SW480 (cell line): ENCODE data around the gene C16orf86.

Experiments
- DNase-seq: peaks from one replicate; pipeline ENCODE4 v3.0.0-alpha.2; 2016; ENCODE audit warnings: low spot score

Gene C16orf86

DNA sequence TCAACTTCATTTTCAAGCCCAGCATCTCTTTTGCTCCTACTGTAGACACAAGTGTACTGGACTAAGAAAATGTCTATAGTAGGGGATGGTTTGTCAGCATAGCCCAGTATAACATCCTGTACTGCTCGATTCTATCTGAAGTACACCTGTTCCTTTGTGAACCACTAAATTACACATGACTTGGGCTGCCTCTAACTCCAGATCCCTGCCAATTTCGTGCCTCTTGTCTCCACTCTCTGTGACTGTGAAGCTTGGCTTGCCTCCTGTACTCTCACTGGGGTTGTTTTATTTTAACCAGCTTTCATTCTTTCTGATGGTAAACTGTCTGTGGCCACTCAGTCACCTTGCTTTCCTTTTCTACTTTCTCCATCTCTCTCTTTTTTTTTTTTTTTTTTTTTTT lies 28.0 kb downstream of the C16orf86 start:
- DNase-seq: no peak

DNA sequence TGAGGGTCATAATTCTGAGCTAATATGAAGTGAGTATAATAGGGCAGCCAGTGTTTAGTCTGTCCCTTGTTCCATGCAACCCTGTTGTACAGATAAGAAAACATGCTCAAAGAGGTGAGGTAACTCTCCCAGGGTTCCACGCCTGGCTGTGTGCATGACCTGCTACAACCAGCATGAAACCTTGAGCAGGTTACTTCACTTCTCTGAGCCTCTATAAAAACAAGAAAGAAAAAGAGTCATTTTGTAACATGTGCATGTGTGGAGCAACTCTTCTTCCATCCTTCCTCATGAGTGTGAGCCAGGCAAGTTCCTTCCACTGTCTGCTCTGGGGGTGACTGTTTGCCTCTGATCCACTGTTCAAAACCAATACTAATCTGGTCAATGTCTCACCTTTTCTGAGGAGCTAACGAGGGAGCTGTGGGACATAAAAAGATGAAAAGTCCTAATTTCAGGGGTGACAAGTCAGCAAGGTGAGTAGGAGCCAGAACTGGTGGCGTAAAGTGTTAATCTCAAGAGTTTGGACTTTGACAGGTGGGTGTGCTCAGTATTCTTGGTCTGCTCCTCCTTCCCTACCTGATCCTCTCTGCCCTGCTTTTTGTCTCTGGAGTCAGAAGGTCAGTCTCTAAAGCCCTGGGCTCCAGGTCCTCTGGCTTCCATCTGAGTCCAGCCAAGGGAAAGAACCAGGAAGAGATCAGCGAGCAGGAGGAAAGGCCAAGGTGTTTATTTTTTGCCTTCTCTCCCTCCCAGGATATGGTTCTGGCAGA lies 31.0 kb downstream of the C16orf86 start:
- no peak for DNase-seq

- DNase-seq: no peak
These were observed 32.7 kb downstream of the C16orf86 start for GRCh38 chr16:67699265-67699664.

GRCh38 chr16:67701420-67701819 lies 34.8 kb downstream of the C16orf86 start:
- no peak for DNase-seq

- DNase-seq: no peak
These were observed 35.5 kb downstream of the C16orf86 start for GRCh38 chr16:67702130-67702529.

GRCh38 chr16:67703626-67704025 lies 37.0 kb downstream of the C16orf86 start:
- no peak for DNase-seq

GRCh38 chr16:67704110-67704509 lies 37.5 kb downstream of the C16orf86 start:
- no peak for DNase-seq

DNA sequence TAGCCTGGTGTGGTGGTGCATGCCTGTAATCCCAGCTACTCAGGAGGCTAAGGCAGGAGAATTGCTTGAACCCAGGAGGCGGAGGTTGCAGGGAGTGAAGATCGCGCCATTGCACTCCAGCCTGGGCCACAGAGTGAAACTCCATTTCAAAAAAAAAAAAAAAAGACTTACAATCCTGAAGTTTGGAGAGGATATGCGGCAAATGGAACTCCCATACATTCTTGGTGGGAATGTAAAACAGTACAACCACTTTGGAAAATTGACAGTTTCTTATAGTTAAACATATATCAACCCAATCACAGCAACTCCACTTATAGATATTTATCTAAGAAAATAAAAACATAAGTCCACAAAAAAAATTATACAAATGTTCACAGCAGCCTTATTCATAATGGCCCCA lies 40.6 kb downstream of the C16orf86 start:
- no peak for DNase-seq

GRCh38 chr16:67707790-67708189 lies 41.2 kb downstream of the C16orf86 start:
- DNase-seq: no peak

DNA sequence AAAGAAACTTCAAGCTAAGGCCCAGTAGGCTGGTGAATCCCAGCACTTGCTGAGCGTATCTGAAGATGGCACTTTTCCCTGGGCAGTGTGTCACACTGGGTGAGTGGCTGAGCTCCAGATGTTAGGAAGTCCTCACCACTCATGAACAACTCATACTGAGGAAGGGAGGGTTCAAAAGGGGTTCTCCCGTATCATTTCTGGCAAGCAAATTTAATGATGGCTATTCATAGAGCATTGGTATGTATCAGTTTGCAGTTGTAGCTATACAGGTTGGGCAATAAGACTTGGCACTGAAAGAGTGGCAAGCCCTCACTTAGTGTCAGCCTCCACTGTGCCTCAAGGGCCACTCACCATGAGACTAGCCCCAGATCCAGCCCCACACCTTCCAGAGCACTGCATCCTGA lies 41.8 kb downstream of the C16orf86 start:
- no peak for DNase-seq

GRCh38 chr16:67709050-67709449 lies 42.4 kb downstream of the C16orf86 start:
- no peak for DNase-seq

DNA sequence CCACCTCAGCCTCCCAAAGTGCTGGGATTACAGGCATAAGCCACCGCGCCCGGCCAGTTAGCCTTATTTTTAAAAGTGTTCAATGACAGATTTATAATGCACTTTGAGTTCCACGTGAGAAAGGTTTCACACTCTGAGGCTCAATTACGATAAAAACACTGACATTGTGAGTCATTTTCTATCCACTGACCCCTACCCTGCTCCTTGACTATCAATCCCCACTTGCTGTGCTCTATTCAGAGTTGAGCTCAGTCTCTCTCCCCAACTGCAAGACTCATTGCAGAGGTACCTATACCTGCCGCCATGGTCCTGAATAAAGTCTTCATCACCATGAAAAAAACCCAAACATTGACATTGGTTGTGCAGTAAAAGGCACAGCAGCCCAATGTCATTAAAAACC lies 44.0 kb downstream of the C16orf86 start:
- no peak for DNase-seq

DNA sequence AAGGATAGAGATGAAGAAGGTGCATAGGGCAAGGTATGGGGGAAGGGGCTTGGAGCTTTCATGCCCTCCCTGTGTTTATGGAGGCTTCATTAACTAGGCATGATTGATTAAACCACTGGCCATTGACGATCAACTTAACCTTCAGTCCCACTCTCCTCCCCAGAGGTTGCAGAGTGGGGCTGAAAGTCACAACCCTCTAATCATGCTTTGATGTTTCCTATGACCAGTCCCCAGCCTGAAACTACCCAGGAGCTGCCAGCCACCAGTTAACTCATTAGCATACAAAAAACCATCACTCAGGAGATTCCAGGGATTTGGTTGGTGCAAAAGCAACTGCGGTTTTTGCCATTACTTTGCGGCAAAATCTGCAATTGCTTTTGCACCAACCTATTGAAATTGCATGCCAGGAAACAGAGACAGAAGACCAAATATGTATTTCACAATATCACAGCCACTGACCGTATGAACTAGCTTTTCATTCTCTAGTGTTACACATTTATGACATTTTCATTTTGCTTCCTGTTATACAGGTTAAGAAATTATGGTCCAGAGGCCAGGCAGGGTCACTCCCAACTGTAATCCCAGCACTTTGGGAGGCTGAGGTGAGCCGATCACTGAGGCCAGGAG lies 47.1 kb downstream of the C16orf86 start:
- DNase-seq: no peak

DNA sequence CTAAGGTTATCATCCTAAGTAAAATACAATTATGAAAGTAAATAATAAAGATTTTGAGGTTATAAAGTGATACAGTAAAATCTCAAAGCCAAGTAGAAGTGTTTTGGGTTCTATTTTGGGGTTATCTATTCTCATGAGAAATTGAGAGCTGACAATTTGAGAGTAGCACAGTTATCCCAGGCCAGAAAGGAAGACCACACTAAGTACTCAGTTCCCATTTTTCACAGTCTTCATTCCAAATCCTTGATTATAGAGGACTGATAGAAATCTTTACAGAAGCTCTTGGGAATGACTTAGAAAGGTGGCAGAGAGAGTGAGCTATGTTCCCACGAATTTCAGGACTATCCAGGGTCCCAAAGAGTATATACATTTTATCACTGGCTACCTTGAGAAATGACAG lies 47.9 kb downstream of the C16orf86 start:
- DNase-seq: no peak

- no peak for DNase-seq
These were observed 49.5 kb downstream of the C16orf86 start for GRCh38 chr16:67716097-67716496.
